Dendritic cell treated with granulocyte-macrophage colony-stimulating factor and Interleukin-4, amounts not matched to agents 40 ng/mL and 50 ng/mL, for 4 days (primary cell): Measurements from ENCODE around the gene OSBPL1A.

Experiments used
- H3K27ac Mint-ChIP-seq: one replicate; pipeline ENCODE4 v1.8.0; 2022; ENCODE audit warnings: mild to moderate bottlenecking, mixed read lengths
- H3K27me3 Mint-ChIP-seq: one replicate; pipeline ENCODE4 v1.8.0; 2022; ENCODE audit warnings: mild to moderate bottlenecking, mixed read lengths
- H3K36me3 Mint-ChIP-seq: one replicate; pipeline ENCODE4 v1.8.0; 2022; ENCODE audit warnings: low read depth, mixed read lengths
- H3K4me1 Mint-ChIP-seq: one replicate; pipeline ENCODE4 v1.8.0; 2022; ENCODE audit warnings: low read depth, mixed read lengths
- H3K4me3 Mint-ChIP-seq: one replicate; pipeline ENCODE4 v1.8.0; 2022; ENCODE audit warnings: mild to moderate bottlenecking, moderate library complexity, mixed read lengths
- H3K9me3 Mint-ChIP-seq: one replicate; pipeline ENCODE4 v1.8.0; 2022; ENCODE audit warnings: mixed read lengths
- intact Hi-C: fragments of 100-400 bp; cut with micrococcal nuclease; formaldehyde crosslinking; loops from one replicate; pipeline ENCODE4 v1.15.0; 2022

OSBPL1A gene

DNA sequence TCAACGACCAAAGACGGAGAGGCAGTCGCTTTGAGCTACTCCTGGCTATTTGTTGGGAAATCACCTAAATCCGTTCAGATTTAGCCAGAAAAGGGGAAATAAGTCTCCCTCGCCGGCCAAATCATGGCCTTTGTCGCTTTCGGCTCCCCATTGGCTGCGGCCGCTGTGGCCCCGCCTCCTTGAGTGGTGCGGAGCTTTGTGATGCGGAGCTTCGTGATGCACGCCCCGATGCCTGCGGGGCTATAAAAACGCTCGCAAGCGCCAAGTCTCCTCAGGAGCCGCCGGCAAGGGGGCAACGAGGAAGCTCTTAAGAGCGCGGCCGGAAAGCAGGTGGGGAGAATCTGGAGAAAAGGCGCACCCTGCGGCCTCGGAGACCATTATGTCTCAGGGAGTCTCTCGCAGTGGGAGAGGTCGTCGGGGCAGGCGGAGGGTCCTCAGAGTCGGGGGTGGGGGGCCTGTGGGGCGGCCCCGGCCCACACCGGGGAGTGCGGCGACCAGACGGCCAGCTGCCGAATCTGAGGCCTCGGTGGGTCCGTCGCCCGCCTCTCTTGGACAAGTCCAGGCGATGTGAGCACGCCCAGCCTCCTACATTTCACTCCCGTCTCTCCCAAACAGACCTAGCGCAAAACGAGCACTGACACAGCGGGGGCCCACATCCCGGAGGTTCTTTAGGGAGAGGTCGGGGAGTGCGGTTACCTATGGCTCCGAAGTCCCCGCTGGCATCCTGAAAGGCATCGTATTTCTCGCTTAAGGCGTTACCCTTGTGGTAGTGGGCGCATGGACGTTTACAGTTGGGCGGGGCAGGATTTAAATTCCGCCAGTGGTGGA lies 258.6 kb downstream of the OSBPL1A start, which contains the start of gene CABYR:
Gene CABYR (plus strand): TSS at position 274 of the 828 bp plus-strand sequence. CDS start 4,053 bp downstream, outside the sequence.
- Mint-ChIP-seq H3K36me3 (no peaks in the 10 kb centered on the region), H3K9me3 (no peaks in the 10 kb centered on the region), H3K4me1 (peaks cover 15% of the 10 kb centered on the region), H3K4me3 (peak within 1 kb of the TSS; percentile 90), H3K27ac (peak within 1 kb of the TSS; percentile 93), H3K27me3 (peaks cover 14% of the 10 kb centered on the region)
- intact Hi-C loops, result no loop called here

DNA sequence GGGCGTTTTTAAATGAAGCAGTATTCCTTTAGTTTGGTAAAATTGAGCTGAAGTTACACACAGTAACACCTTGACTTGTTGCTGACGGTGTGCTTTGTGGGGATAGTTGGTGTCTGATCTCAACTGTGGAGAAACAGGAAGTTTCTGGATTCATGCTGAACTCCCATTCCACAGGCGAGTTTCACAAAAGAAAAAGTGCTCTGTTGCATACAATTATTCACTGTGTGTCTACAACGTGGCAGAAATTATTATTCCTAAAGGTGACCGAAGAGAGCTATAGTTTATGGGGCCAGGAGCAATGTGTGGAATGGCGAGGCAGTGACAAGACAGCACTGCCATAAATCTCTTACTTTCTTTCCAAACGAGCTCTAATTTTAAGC lies 259.2 kb downstream of the OSBPL1A start:
- Mint-ChIP-seq H3K27ac (peak overlapping the region; percentile 93), H3K9me3 (no peaks in the 10 kb centered on the region), H3K4me1 (peaks cover 15% of the 10 kb centered on the region), H3K27me3 (peaks cover 14% of the 10 kb centered on the region), H3K36me3 (no peaks in the 10 kb centered on the region), H3K4me3 (peak overlapping the region; percentile 90)
- intact Hi-C loops, result no loop called here

DNA sequence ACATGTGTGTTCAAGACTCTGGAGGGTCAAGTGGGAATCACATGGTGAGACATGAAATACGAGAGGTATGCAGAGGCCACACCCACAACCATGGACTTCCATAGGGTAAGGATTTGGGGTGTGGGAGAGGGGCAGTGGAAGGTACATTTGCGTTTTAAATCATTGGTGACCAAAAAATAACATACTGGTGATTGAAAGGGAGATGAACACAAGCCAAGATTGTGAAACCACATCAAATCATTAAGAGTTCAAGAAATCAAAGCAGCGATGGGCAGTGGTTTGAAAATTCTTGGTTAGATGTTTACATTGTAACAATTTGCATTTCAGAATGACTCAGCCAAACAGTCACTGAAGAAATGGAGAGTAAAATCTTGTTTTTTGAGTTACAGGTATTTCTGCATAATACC lies 260.7 kb downstream of the OSBPL1A start:
- intact Hi-C loops, result no loop called here
- Mint-ChIP-seq H3K4me1 (peaks cover 15% of the 10 kb centered on the region), H3K27me3 (peaks cover 14% of the 10 kb centered on the region), H3K4me3 (no peak overlapping the region), H3K9me3 (no peaks in the 10 kb centered on the region), H3K27ac (no peak overlapping the region), H3K36me3 (peaks cover 6% of the 10 kb centered on the region)

DNA sequence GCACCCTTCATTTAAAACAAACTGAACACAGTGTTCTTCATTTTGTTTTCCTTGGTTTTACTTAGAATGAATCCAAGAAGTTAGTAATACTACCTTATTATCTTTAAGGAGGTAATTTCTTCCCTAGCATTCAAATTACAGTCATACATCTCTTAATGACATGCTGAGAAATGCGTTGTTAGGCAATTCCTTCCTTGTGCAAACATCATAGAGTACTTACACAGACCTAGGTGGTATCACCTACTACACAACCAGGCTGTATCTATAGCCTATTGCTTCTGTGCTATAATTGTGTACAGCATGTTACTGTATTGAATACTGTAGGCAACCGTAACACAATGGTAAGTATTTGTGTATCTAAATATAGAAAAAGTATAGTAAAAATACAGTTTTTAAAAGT lies 267.1 kb downstream of the OSBPL1A start:
- H3K4me1 Mint-ChIP-seq, result no peaks in the 10 kb centered on the region
- no peaks in the 10 kb centered on the region for H3K27me3 Mint-ChIP-seq
- H3K4me3 Mint-ChIP-seq, result no peak overlapping the region
- intact Hi-C loops, result no loop called here
- no peaks in the 10 kb centered on the region for H3K9me3 Mint-ChIP-seq
- H3K27ac Mint-ChIP-seq, result no peak overlapping the region
- peaks cover 48% of the 10 kb centered on the region for H3K36me3 Mint-ChIP-seq

DNA sequence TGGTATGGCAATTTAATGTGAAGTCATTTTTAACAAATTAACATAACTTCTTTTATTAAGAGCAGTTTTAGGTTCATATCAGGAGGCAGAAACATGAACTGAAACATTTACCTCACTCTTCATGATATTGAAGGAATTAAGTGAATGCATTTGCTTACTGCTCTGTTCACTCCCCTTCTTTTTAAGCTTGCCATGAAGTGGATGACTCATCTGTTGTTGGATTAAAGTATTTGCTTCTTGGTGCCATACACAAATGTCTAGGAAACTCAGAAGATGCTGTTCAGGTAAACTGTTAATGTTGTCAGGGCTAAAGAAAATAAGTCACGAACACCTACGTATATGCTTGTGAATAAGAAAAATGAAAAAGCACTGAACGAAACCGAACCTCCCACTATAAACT lies 268.9 kb downstream of the OSBPL1A start:
- H3K27ac Mint-ChIP-seq, result no peak overlapping the region
- peaks cover 57% of the 10 kb centered on the region for H3K36me3 Mint-ChIP-seq
- no peaks in the 10 kb centered on the region for H3K27me3 Mint-ChIP-seq
- intact Hi-C loops, result loop anchor here (10.0 kb wide), 1 partner anchor 304 kb away; no protein-coding TSS in a partner anchor
- no peak overlapping the region for H3K4me3 Mint-ChIP-seq
- no peaks in the 10 kb centered on the region for H3K4me1 Mint-ChIP-seq
- no peaks in the 10 kb centered on the region for H3K9me3 Mint-ChIP-seq

DNA sequence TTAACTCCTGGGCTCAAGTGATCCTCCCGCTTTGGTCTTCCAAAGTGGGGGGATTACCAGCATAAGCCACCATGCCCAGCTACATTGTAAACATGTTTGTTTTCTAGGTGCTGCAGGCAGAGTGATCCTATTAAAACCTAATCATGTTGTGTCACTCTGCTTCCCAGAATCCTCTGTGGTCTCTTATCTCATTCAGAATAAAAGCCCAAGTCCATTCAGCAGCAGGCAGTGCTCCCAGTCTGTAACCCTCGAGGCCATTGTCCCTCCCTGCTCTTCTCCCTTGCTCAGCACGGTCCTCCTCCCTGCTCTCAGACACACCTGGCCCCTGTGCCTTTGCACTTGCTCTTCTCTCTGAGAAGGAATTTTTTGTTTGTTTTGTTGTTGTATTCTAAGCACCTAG lies 269.9 kb downstream of the OSBPL1A start:
- no peaks in the 10 kb centered on the region for H3K27me3 Mint-ChIP-seq
- intact Hi-C loops, result loop anchor here (10.0 kb wide), 1 partner anchor 303 kb away; no protein-coding TSS in a partner anchor
- H3K4me3 Mint-ChIP-seq, result no peak overlapping the region
- peaks cover 57% of the 10 kb centered on the region for H3K36me3 Mint-ChIP-seq
- no peaks in the 10 kb centered on the region for H3K4me1 Mint-ChIP-seq
- H3K9me3 Mint-ChIP-seq, result no peaks in the 10 kb centered on the region
- no peak overlapping the region for H3K27ac Mint-ChIP-seq

DNA sequence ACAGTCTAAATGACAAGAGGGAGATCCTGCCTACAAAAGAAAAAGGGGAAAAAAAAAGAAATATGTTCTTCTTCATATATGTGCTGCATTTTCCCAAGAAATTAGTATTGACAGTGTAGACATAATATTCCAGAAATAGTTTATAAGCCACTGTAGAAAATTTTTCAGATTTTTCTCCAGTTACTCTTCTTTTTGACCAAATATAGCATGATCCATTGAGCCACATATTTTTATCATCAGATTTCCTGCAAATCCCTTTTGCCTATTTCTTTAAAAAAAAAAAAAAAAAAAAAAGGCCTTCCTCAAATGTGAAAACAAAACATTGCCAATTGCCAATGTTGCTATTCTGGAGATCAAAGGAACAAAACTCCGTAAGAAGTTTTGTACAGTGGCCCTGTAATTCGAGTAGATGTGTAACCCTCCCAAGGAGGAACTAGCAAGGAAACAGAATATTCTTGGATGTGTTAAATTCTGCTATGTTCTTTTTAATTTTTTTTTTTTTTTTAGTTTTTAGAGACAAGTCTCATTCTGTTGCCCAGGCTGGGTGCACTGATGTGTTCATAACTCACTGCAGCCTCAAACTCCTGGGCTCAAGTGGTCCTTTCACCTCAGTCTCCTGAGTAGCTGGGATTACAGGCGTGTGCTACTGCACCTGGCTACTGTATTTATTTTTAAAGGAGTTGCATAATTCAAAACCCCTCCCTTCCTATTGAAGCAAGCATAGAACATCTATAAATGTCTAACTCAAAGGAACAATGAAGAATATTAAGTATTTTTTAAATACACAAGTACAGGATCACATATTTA lies 271.3 kb downstream of the OSBPL1A start:
- Mint-ChIP-seq H3K27me3 (no peaks in the 10 kb centered on the region), H3K9me3 (no peaks in the 10 kb centered on the region), H3K4me1 (no peaks in the 10 kb centered on the region), H3K36me3 (peaks cover 60% of the 10 kb centered on the region), H3K4me3 (no peak overlapping the region), H3K27ac (no peak overlapping the region)
- intact Hi-C loops, result loop anchor here (10.0 kb wide), 1 partner anchor 302 kb away; no protein-coding TSS in a partner anchor

DNA sequence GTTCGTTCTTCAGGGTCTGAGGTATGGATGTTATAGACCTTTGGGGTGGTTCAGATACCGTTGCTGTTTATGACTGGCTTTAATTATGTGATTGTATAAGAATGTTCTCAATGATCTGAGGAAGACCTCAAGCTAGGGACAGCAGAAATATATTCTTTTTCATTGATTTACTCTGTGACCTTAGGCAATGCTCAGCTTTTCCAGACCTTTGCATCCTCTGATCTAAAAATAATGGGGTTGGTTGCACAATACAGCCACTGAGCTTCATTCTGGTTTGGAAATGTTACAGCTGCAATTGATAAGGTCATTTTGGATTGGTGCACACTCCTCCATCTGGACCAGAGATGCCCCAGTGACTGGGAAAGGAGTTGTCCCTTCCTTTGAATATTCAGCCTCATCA lies 276.0 kb downstream of the OSBPL1A start:
- H3K4me3 Mint-ChIP-seq, result no peak overlapping the region
- H3K27me3 Mint-ChIP-seq, result no peaks in the 10 kb centered on the region
- no peak overlapping the region for H3K27ac Mint-ChIP-seq
- H3K9me3 Mint-ChIP-seq, result no peaks in the 10 kb centered on the region
- H3K36me3 Mint-ChIP-seq, result peaks cover 69% of the 10 kb centered on the region
- H3K4me1 Mint-ChIP-seq, result no peaks in the 10 kb centered on the region
- intact Hi-C loops, result loop anchor here (10.0 kb wide), 1 partner anchor 297 kb away; no protein-coding TSS in a partner anchor

DNA sequence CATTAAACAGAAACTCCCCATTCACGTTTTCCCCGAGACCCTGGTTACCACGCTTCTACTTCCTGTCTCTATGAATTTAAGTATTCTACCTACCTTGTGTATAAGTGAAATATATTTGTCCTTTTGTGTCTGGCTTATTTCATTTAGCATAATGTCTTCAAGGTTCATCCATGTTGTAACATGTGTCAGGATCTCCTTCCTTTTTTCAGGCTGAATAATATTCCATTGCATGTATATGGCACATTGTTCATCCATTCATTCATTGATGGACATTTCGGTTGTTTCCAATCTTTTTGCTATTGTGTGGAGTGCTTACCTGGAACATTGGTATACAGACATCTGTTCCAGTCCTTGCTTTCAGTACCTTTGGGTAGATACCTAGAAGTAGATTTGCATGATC lies 276.9 kb downstream of the OSBPL1A start:
- Mint-ChIP-seq H3K36me3 (peaks cover 65% of the 10 kb centered on the region), H3K9me3 (no peaks in the 10 kb centered on the region), H3K27me3 (no peaks in the 10 kb centered on the region), H3K4me1 (peaks cover under 1% of the 10 kb centered on the region), H3K27ac (no peak overlapping the region), H3K4me3 (no peak overlapping the region)
- intact Hi-C loops, result loop anchor here (10.0 kb wide), 1 partner anchor 296 kb away; no protein-coding TSS in a partner anchor

DNA sequence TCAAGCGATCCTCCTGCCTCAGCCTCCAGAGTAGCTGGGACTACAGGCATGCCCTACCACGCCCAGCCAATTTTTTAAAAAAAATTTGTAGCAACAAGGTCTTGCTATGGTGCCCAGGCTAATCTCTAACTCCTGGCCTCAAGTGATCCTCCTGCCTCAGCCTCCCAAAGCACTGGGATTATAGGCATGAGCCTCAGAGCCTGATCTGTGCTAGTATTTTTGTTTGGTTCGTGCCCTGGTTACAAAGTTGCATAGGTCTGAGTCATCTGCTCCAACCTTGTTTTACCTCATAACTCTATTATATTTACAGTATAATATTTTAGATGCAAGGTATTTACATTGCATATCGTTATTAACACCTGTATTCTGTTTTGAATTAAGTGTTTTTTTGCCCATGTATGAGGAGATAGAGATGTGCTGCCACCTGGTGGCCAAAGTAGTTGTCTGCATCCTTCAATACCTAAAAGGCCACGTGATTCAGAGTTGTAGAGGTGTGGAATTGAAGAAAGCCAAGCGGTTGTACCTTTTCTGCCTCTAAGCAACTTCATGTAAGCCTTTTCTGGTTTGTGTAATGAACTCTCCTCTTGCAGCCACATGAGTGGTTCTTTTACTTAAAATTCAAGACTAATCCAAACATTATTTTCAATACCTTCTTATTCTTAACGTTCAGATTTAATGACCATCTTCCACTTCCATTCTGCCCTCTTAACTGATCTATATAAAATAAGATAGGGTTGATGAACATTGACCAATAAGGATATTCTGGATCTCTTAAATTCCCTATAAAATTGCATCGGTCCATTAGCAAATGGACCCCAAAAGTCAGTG lies 278.7 kb downstream of the OSBPL1A start:
- intact Hi-C loops, result loop anchor here (1.0 to 5.0 kb wide), 3 partner anchors 102 to 497 kb away; no protein-coding TSS in a partner anchor
- peaks cover 10% of the 10 kb centered on the region for H3K4me1 Mint-ChIP-seq
- no peak overlapping the region for H3K27ac Mint-ChIP-seq
- no peaks in the 10 kb centered on the region for H3K27me3 Mint-ChIP-seq
- peaks cover 67% of the 10 kb centered on the region for H3K36me3 Mint-ChIP-seq
- no peak overlapping the region for H3K4me3 Mint-ChIP-seq
- H3K9me3 Mint-ChIP-seq, result no peaks in the 10 kb centered on the region

DNA sequence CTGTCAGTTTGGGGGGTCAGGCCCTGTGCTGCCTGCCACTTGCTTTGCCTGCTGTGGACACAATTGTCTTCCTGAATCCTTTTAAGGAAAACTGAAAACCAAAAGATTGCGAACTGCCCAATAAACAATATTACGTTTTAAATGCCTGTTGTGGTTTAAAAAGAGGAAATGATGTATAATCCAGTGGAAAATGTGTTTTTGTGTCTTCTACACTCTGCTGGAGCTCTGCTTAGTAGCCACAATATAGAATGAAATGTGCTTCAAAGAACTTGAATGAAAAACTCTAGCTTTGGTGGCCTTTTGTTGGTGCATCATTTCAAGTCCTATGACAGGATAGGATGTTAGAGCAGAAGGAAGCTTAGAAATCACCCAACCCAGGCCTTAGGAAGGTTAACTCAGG lies 282.0 kb downstream of the OSBPL1A start:
- Mint-ChIP-seq H3K9me3 (no peaks in the 10 kb centered on the region), H3K27me3 (no peaks in the 10 kb centered on the region), H3K36me3 (peaks cover 60% of the 10 kb centered on the region), H3K4me3 (no peak overlapping the region), H3K27ac (peak overlapping the region; percentile 73), H3K4me1 (peaks cover 10% of the 10 kb centered on the region)
- intact Hi-C loops, result loop anchor here (5.0 kb wide), 2 partner anchors 98 to 493 kb away; no protein-coding TSS in a partner anchor

DNA sequence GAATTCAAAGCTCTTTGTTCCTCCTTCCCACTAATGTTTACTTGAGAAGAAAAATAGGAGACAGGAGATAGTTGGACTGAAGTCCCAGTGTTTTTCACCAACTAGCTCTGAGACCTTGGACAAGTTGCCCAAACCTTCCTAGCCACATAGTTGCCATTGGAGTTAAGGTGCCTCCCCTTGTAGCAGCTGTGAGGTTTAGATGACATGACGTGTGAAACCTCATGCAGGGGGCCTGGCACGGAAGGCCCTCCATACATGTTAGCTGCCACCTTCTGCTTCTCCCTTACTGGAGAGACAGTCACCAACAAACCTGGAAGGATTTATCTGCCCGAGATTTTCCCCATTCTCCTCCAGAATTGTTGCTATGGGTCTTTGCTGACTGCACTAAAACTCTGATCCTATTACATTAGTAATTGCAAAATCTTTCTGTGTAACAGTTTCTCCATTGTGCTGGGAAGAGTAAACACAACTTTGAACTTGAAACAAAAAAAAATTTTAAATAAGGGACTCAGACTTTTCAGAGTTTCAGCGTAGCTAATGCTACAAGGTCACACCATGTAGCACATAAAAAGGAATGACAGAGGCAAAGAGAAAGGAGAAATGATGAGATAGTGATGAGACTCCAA lies 282.6 kb downstream of the OSBPL1A start:
- Mint-ChIP-seq H3K27ac (peak overlapping the region; percentile 73), H3K27me3 (no peaks in the 10 kb centered on the region), H3K9me3 (no peaks in the 10 kb centered on the region), H3K4me1 (peaks cover 10% of the 10 kb centered on the region), H3K36me3 (peaks cover 55% of the 10 kb centered on the region), H3K4me3 (peak overlapping the region; percentile 31)
- intact Hi-C loops, result loop anchor here (5.0 kb wide), 2 partner anchors 98 to 493 kb away; no protein-coding TSS in a partner anchor
